HepG2 (cell line): ENCODE measurements around the gene GAD1. TPM values are rescaled to one million over a fixed set of nuclear protein-coding genes. Genes with fewer than 3 reads are reported as not detected.
A peak's percentile ranks its signal among the peaks of the same experiment; 100 is the strongest.

Experiments used
- ATAC-seq: fragments of 200-7000 bp; cut with Tn5 transposase; 3 replicates; pipeline ENCODE4 v1.9.1; 2020; ENCODE audit warnings: mild to moderate bottlenecking, moderate library complexity
- BruUV-seq: library from RNA; stranded (reverse); fragments of 400-500 nt; replicated peaks from 2 replicates; lab custom pipeline; 2021; lab: Mats Ljungman, UMichigan
- CTCF ChIA-PET: fragments of 300-600 bp; formaldehyde crosslinking; extraction: SDS; loops from one replicate; lab custom pipeline; 2021; ENCODE audit warnings: low total read pairs, inconsistent platforms, low intra/inter-chr PET ratio; lab: Yijun Ruan, JAX
- POLR2A ChIA-PET: fragments of 350-600 bp; sonication (Branson Sonifier 250); formaldehyde crosslinking; loops from one replicate; lab custom pipeline; 2020; ENCODE audit warnings: antibody characterized with exemption, inconsistent platforms; lab: Yijun Ruan, JAX
- DNase-seq: peaks from one replicate; pipeline ENCODE4 v3.0.0-alpha.2; 2015; ENCODE audit warnings: low spot score
- FAIRE-seq: peaks from 3 replicates; lab custom pipeline; 2011; peaks lifted over from hg19 to GRCh38; lab: Jason Lieb, UNC
- H2AFZ ChIP-seq: one replicate; pipeline ENCODE4 v1.6.1; 2011; ENCODE audit warnings: low read length, inconsistent platforms
- H3K27ac ChIP-seq: fragments of 300-600 bp; 3 replicates; pipeline ENCODE4 v1.8.0; 2011; ENCODE audit warnings: mixed run types, mild to moderate bottlenecking, mixed read lengths, low read length, inconsistent platforms; ENCODE audit not compliant: insufficient read depth; ENCODE audit errors: extremely low read length
- H3K27me3 ChIP-seq, 2 experiments: fragments of 200-600 bp in 1 of 2; 2 replicates in 1 of 2; 3 replicates in 1 of 2; pipeline versions ENCODE4 v1.6.0 to v1.8.0; 2011; ENCODE audit warnings: low read length in 2 of 2, mild to moderate bottlenecking in 2 of 2, moderate library complexity in 2 of 2, inconsistent platforms in 1 of 2; ENCODE audit not compliant: insufficient read depth in 2 of 2, control insufficient read depth in 1 of 2
- H3K36me3 ChIP-seq, 2 experiments: fragments of 200-600 bp in 1 of 2; replicated peaks in 1 of 2; 2 replicates in 1 of 2; 3 replicates in 1 of 2; pipeline versions ENCODE4 v1.5.1 to v1.8.0; 2011; ENCODE audit warnings: low read length in 2 of 2, inconsistent platforms in 1 of 2; ENCODE audit not compliant: insufficient read depth in 2 of 2, control insufficient read depth in 1 of 2
- H3K4me1 ChIP-seq: 2 replicates; pipeline ENCODE4 v1.5.1; 2012; ENCODE audit warnings: low read length, inconsistent platforms; ENCODE audit not compliant: insufficient read depth
- H3K4me2 ChIP-seq: 2 replicates; pipeline ENCODE4 v1.6.0; 2011; ENCODE audit warnings: low read depth, low read length, inconsistent platforms
- H3K4me3 ChIP-seq, 3 experiments: fragments of 200-600 bp in 1 of 3; sonication (generic), shearing (Covaris generic) in 1 of 3; replicated peaks in 1 of 3; 2 replicates each; pipeline ENCODE4 v1.5.1; 2011 to 2016; ENCODE audit warnings: low read length in 3 of 3, inconsistent platforms in 2 of 3, low read depth in 2 of 3, mild to moderate bottlenecking in 2 of 3, control low read depth in 1 of 3, mixed read lengths in 1 of 3; ENCODE audit not compliant: insufficient read depth in 1 of 3
- H3K79me2 ChIP-seq: one replicate; pipeline ENCODE4 v1.6.1; 2011; ENCODE audit warnings: low read length, inconsistent platforms; ENCODE audit not compliant: insufficient read depth
- H3K9ac ChIP-seq: 2 replicates; pipeline ENCODE4 v1.6.0; 2011; ENCODE audit warnings: mild to moderate bottlenecking, low read depth, low read length, inconsistent platforms; ENCODE audit not compliant: insufficient read depth
- H3K9me3 ChIP-seq: 2 replicates; pipeline ENCODE4 v1.5.1; 2012; ENCODE audit warnings: mild to moderate bottlenecking, low read length
- H4K20me1 ChIP-seq: 2 replicates; pipeline ENCODE4 v1.6.0; 2011; ENCODE audit warnings: inconsistent platforms, mild to moderate bottlenecking, low read length, moderate library complexity; ENCODE audit not compliant: insufficient read depth
- ISX ChIP-seq: sonication (generic); formaldehyde crosslinking; conservative IDR thresholded peaks from 2 replicates; pipeline ENCODE4 v1.5.0; 2020; ENCODE audit warnings: missing genetic modification reagents
- KLF16 ChIP-seq, 2 experiments: sonication (generic) in 1 of 2; formaldehyde crosslinking in 1 of 2; IDR thresholded peaks; 2 replicates each; pipeline versions ENCODE4 v1.6.1 to v1.8.0; 2016 to 2023; ENCODE audit warnings: missing genetic modification reagents in 2 of 2, missing compliant biosample characterization in 1 of 2
- PRDM15 ChIP-seq: sonication (generic); formaldehyde crosslinking; IDR thresholded peaks from 2 replicates; pipeline ENCODE4 v1.4.0; 2020; ENCODE audit warnings: missing genetic modification reagents
- RELA ChIP-seq: sonication (generic); formaldehyde crosslinking; IDR thresholded peaks from 2 replicates; pipeline ENCODE4 v1.4.0; 2020; ENCODE audit warnings: missing genetic modification reagents
- RNF219 ChIP-seq: sonication (generic); formaldehyde crosslinking; IDR thresholded peaks from 2 replicates; pipeline ENCODE4 v1.5.0; 2020; ENCODE audit warnings: mild to moderate bottlenecking, missing genetic modification reagents
- SIX4 ChIP-seq: sonication (generic); formaldehyde crosslinking; IDR thresholded peaks from 2 replicates; pipeline ENCODE4 v1.4.0; 2020; ENCODE audit warnings: missing genetic modification reagents
- TFDP2 ChIP-seq: sonication (generic); formaldehyde crosslinking; IDR thresholded peaks from 2 replicates; pipeline ENCODE4 v1.4.0; 2020; ENCODE audit warnings: missing genetic modification reagents
- ZBTB10 ChIP-seq: sonication (generic); formaldehyde crosslinking; IDR thresholded peaks from 2 replicates; pipeline ENCODE4 v1.4.0; 2020; ENCODE audit warnings: missing genetic modification reagents, borderline replicate concordance
- ZNF136 ChIP-seq: sonication (generic); formaldehyde crosslinking; IDR thresholded peaks from 2 replicates; pipeline ENCODE4 v1.8.1; 2022; ENCODE audit warnings: low read depth, mild to moderate bottlenecking, moderate library complexity, missing genetic modification reagents
- ZNF512 ChIP-seq: sonication (generic); formaldehyde crosslinking; IDR thresholded peaks from 2 replicates; pipeline ENCODE4 v1.4.0; 2020; ENCODE audit warnings: mild to moderate bottlenecking, missing genetic modification reagents
- WGBS: methylation state at CpG from one replicate; pipeline ENCODE4 v1.1.6; 2017; ENCODE audit warnings: low lambda C conversion rate; 5-methylcytosine and 5-hydroxymethylcytosine counted together
- in situ Hi-C: cut with HindIII; loops from 2 replicates; pipeline ENCODE4 v1.10.0; 2017; ENCODE audit warnings: low pct_unique_long_range_greater_than_20kb; ENCODE audit not compliant: extremely low pct_ligation_motif_present
- intact Hi-C: fragments of 100-400 bp; cut with micrococcal nuclease; formaldehyde crosslinking; loops from one replicate; pipeline ENCODE4 v1.10.0; 2022; ENCODE audit not compliant: unreplicated experiment
- polyA plus RNA-seq, 8 experiments: library from polyadenylated mRNA; depleted of rRNA in 3 of 8; stranded (reverse) in 7 of 8; unstranded in 1 of 8; fragments of >200 nt; fragmentation: Illumina TruSeq in 4 of 8; extraction: Trizol in 4 of 8; gene quantifications; 2 replicates each; pipeline versions ENCODE4 v1.2.1 to v1.2.3, GENCODE V29; 2011 to 2016; ENCODE audit warnings: low read depth in 4 of 8, missing spikeins in 1 of 8, mixed read lengths in 1 of 8; ENCODE audit not compliant: insufficient read depth in 1 of 8
- total RNA-seq, 5 experiments: library from RNA; depleted of rRNA; stranded (reverse); fragments of >200 nt; fragmentation: Illumina TruSeq; extraction: Trizol; gene quantifications; 2 replicates each; pipeline ENCODE4 v1.2.3, GENCODE V29; 2016; ENCODE audit warnings: low read depth in 1 of 5

GAD1 gene
- total and polyA plus RNA-seq, 2 of the 13 experiments (the other 11 are each of a cell fraction or from before 2014, with no cell fraction given): 0.09 to 0.13 TPM

GRCh38 chr2:170895023-170895757 lies 78.5 kb downstream of the GAD1 start:
- H3K27me3 ChIP-seq: no peaks in the 10 kb centered on the region; a peak in 1 of 5 replicates
- H4K20me1 ChIP-seq: no peaks in the 10 kb centered on the region
- H3K9me3 ChIP-seq: no peaks in the 10 kb centered on the region
- in situ Hi-C loops: no loop called here
- ATAC-seq (peak; percentile 29; the same call in 1 of the 3 replicates), FAIRE-seq (no peak)
- no peak overlapping the region for H2AFZ ChIP-seq
- ChIA-PET CTCF (no interaction called here), POLR2A (no interaction called here)
- H3K27ac ChIP-seq: no peak overlapping the region
- 8% methylated on average over 3 of the region's 3 CpGs for WGBS
- H3K79me2 ChIP-seq: no peaks in the 10 kb centered on the region
- TF ChIP-seq ZBTB10 (CRISPR knock-in tag): no peak
- no peak for TF ChIP-seq TFDP2 (CRISPR knock-in tag)
- no peak for TF ChIP-seq ZNF512 (CRISPR knock-in tag)
- no peak for TF ChIP-seq RNF219 (CRISPR knock-in tag)
- TF ChIP-seq KLF16 (CRISPR knock-in tag; IDR thresholded peaks at IDR 0.05): no peak
- no peak for TF ChIP-seq RELA (CRISPR knock-in tag)
- no peak for TF ChIP-seq ZNF136 (CRISPR knock-in tag)
- no peak for TF ChIP-seq SIX4 (CRISPR knock-in tag)
- TF ChIP-seq ISX (CRISPR knock-in tag): no peak
- TF ChIP-seq PRDM15: no peak
- TF ChIP-seq, all 625 proteins: peak for 0
- Histone ChIP-seq H3K9ac (no peak overlapping the region), H3K36me3 (no peaks in the 10 kb centered on the region), H3K4me2 (no peak overlapping the region), H3K4me1 (no peaks in the 10 kb centered on the region), H3K4me3 (no peak overlapping the region)
- BruUV-seq: no TSS peak
- no peak for DNase-seq
- intact Hi-C loops: no loop called here
